OCI-M2 (cell line): ENCODE results near the gene VPS13C.

Experiments
- DNase-seq: peaks from one replicate; lab custom pipeline; 2025; ENCODE audit not compliant: unreplicated experiment; lab: John Stamatoyannopoulos, UW

VPS13C gene

DNA sequence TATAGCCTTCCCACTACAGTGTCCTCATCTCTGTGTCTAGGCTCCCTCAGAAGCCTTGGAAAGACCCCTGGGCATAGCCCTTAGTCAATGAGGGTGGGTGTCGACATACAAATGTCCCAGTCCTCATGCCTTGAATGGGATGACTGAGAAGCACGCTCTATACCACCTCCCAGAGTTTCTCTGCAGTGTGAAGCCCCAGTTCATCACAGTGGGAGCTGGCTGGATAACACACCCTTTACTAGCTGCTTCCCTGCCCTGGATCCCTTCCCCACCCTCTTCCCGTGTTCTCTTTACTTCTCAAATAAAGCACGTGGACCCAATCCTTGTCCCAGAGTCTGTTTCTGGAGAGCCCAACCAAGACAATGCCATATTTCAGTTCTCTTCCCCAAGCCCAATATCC is 239.3 kb downstream of the VPS13C start:
- no peak for DNase-seq

DNA sequence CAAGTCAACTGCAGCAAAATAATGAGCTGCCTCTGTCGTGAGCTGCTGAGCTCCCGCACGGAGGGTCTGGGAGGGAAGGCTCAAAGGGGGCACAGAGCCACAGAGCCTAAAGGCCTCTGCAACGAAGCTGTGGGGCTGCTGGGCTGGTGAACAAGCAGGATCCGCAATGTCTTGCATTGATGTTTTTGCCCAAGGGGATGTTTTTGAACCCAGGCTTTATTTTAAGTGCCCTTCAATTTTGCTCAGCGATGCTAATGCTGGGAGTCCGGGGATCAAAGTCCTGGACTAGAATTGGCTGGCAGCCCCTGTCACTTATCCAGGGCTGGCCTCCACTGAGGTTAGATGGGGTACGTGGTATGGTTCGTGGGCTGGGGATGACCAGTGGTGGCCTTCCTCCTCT is 240.0 kb downstream of the VPS13C start:
- DNase-seq: no peak

DNA sequence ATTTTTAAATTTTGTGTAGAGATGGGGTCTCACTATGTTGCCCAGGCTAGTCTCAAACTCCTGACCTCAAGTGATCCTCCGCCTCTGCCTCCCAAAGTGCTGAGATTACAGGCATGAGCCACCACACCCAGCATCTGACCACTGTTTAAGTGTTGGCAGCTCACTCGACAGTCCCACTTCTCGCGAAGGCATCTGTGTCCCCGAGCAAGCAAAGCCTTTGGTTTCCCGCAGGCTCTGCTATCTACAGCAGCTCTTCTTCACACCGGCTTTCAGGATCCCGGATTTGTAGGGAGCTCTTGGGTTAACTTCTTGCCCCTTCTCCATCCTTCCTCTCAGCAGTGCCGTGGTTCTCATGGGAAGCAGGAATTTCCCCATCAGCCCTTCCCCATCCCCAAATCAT is 240.9 kb downstream of the VPS13C start:
- DNase-seq: no peak

DNA sequence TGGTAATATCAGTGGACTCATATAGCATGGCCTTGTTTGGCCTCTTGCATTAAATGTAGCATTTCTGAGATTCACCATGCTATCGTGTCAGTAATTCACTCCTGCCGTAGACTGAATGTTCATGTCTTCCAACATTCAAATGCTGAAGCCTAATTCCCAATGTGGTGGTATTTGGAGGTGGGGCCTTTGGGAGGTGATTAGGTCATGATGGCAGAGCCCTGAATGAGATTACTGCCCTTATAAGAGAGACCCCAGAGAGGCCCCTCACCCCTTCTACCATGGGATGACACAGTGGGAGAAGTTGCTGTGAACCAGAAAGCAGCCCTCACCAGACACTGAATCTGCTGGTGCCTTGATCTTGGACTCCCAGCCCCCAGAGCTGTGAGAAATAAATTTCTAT is 241.4 kb downstream of the VPS13C start:
- DNase-seq: no peak

DNA sequence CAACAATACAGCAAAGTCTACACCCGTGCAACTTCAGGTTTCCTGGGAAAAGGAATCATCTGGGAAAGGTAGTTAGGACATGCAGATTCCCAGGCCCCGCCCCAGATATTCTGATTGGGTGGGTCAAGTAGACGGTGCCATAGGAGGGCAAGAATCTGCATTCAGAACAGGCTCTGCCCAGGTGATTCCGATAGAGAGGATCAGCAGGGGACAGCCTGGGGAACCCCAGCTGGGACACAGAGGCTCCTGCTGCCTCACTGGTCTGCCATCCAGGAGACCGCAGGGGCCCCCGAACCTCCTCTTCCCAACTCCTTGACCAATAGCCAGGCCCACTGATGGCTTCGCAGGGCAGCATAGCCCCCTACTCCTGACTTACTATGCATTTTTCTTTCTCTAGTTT is 243.4 kb downstream of the VPS13C start:
- DNase-seq: no peak

DNA sequence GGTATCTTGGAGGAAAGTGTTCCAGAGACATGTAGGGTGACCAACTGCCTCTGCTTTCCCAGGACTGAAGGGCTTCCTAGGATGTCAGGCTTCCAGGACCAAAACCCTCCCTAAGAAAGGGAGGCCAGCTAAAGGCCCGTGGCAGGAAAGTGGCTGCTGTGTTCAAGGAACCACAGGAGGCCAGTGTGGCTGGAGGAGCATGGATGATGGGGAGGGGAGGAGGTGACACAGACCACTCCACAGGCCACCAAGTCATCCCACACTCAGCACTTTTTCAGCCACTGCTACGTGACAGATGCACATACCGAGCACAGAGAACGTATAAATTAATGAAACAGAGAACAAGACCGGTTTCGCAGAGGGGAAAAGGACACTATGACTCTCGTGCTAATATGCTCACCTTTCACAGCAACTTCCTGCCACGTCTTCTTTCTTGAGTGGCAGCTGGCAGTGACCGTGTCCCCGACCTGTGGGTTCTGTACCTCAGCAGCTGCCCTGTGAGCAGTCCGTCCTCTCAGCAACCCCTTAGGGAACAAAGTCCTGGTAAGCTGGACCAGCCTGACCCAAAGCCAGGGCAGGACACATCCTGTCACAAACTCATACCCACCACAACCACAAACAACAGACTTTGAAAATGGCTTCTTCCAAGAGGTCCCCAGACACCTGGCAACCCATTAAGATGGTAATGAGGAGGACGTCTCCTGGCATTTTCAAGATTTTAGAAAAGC is 244.7 kb downstream of the VPS13C start:
- no peak for DNase-seq

DNA sequence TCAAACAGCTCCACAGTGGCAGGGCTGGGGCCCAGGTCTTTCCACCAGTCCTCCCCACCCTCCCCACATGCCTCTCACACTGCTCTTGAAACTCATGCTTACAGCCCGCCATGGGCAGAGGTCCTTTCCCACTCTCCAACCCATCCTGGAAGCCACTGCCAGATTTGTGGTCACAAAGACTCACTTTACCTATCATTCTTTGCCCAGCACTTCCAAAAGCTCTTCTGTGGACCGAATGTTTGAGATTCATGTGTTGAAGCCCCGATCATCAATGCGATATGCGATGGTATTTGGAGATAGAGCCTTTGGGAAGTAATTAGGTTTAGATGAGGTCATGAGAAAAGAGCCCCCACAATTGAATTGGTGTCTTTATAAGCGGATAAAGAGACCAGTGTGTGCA is 247.8 kb downstream of the VPS13C start:
- no peak for DNase-seq

DNA sequence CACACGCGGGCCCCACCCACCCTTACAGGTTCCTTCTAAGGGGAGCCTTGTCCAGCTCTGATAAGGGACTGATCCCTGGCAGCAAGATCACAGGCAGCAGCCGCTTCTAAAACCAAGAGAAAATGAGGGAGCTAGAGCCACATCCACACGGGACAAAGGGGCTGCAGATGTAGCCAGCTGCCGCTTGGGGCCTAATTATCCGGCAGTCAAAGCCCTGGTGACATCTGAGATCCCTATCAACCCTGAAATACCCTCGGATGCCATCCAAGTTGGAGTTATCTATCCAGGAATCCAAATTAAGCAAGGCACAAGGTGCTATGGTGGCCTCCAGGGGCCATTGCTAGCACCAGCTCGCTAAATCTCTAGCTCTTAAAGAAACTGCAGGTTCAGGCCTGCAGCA is 248.3 kb downstream of the VPS13C start:
- DNase-seq: no peak

DNA sequence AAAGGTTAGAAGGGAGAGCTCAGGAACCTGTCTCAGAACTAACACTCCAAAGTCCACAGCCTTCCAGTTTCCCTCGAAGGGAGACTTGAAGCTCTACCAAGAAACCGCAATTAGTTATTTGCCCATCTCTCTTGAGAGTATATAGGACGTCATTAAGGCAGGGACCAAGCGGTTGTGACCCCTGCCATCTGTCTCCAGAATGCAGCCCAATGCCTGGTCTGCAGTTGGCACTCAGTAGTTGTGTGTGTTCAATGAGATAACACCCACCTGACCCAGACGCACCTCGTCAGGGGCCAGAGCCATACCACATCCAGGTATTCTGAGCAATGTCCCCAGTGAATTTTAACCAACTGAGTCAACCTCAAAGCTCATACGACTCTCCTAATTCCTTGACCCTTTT is 251.0 kb downstream of the VPS13C start:
- DNase-seq: no peak

DNA sequence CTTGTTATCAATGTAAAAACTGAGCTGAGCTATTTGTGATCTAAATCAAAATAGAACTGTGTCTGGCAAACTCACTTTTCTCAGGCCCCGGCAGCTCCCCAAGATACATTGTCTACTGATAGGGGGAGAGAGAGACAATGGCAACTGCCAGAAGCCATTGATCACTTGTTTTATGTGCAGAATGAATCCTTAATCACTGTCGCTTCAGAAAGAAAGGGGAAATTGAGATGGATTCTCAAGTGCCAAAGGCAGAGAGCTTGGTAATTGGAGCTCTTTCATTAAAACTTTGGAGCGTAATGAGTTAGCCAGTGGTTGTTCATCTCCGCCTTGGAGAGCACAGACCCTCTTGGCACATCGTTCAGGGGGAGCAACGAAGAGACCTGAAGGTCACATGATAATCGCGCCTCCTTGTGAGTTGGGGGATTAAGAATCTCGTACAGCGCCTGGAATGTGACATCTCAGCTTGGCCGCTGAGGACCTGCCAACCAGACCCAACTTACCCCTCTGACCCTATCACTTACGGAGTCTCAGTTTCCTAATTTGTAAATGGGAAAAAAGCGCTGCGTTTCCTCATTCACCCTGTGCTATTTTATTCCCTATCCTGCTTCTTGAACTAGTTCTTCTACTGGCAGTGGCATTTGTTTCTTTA is 252.8 kb downstream of the VPS13C start:
- no peak for DNase-seq
